ENCODE data around the gene MALT1. TPM values are rescaled to one million over a fixed set of nuclear protein-coding genes. Genes with fewer than 3 reads are reported as not detected.

The MALT1 gene
- total RNA-seq, 1 donor from 2014 or later, result 14.5 TPM

- Histone ChIP-seq H3K36me3 (no peaks in the 10 kb centered on the region), H3K27ac (no peak overlapping the region), H3K4me3 (no peak overlapping the region), H3K4me1 (no peaks in the 10 kb centered on the region), H3K9me3 (peaks cover 7 to 9% of the 10 kb centered on the region in 2 donors), H3K27me3 (no peaks in the 10 kb centered on the region)
- intact Hi-C loops (cut with DNase I), result no loop called here
- no peak for DNase-seq (ENCODE audit: low spot score in 2 of 2)
- no peak for TF ChIP-seq CTCF (IDR thresholded peaks at IDR 0.05)
These were observed 14.2 kb upstream of the MALT1 start for GRCh38 chr18:58657081-58657480.

GRCh38 chr18:58657494-58657893, 13.8 kb upstream of the MALT1 start:
- H3K27ac ChIP-seq, result no peak overlapping the region
- intact Hi-C loops (cut with DNase I), result no loop called here

GRCh38 chr18:58659691-58660090, 11.6 kb upstream of the MALT1 start:
- intact Hi-C loops (cut with DNase I), result no loop called here
- no peak overlapping the region for H3K27ac ChIP-seq
- DNase-seq (ENCODE audit: low spot score in 2 of 2), result no peak
- H3K36me3 ChIP-seq, result no peaks in the 10 kb centered on the region
- no peak overlapping the region for H3K4me3 ChIP-seq
- no peaks in the 10 kb centered on the region for H3K27me3 ChIP-seq
- H3K4me1 ChIP-seq, result no peaks in the 10 kb centered on the region
- TF ChIP-seq CTCF (IDR thresholded peaks at IDR 0.05), result no peak
- peaks cover 7 to 9% of the 10 kb centered on the region in 2 donors for H3K9me3 ChIP-seq

More at GRCh38 chr18:58657494-58657893, 13.8 kb upstream of the MALT1 start:
- no peaks in the 10 kb centered on the region for H3K27me3 ChIP-seq
- no peaks in the 10 kb centered on the region for H3K4me1 ChIP-seq
- H3K36me3 ChIP-seq, result no peaks in the 10 kb centered on the region
- H3K9me3 ChIP-seq, result peaks cover 7 to 9% of the 10 kb centered on the region in 2 donors
- TF ChIP-seq CTCF (IDR thresholded peaks at IDR 0.05), result no peak
- H3K4me3 ChIP-seq, result no peak overlapping the region
- no peak for DNase-seq (ENCODE audit: low spot score in 2 of 2)

GRCh38 chr18:58660915-58661314, 10.3 kb upstream of the MALT1 start:
- Histone ChIP-seq H3K4me1 (no peaks in the 10 kb centered on the region), H3K27ac (no peak overlapping the region), H3K27me3 (no peaks in the 10 kb centered on the region), H3K36me3 (no peaks in the 10 kb centered on the region), H3K4me3 (no peak overlapping the region), H3K9me3 (no peaks in the 10 kb centered on the region)
- DNase-seq (ENCODE audit: low spot score in 2 of 2), result no peak
- no peak for TF ChIP-seq CTCF (IDR thresholded peaks at IDR 0.05)
- intact Hi-C loops (cut with DNase I), result no loop called here

- Histone ChIP-seq H3K36me3 (no peaks in the 10 kb centered on the region), H3K27me3 (no peaks in the 10 kb centered on the region), H3K4me1 (no peaks in the 10 kb centered on the region), H3K9me3 (no peaks in the 10 kb centered on the region), H3K4me3 (no peak overlapping the region), H3K27ac (no peak overlapping the region)
- no peak for TF ChIP-seq CTCF (IDR thresholded peaks at IDR 0.05)
- no peak for DNase-seq (ENCODE audit: low spot score in 2 of 2)
- intact Hi-C loops (cut with DNase I), result no loop called here
These were observed 9.8 kb upstream of the MALT1 start for GRCh38 chr18:58661423-58661822.

GRCh38 chr18:58662118-58662517, 9.1 kb upstream of the MALT1 start:
- Histone ChIP-seq H3K4me3 (no peak overlapping the region), H3K4me1 (no peaks in the 10 kb centered on the region), H3K27me3 (no peaks in the 10 kb centered on the region), H3K36me3 (no peaks in the 10 kb centered on the region), H3K9me3 (no peaks in the 10 kb centered on the region), H3K27ac (no peak overlapping the region)
- DNase-seq (ENCODE audit: low spot score in 2 of 2), result no peak
- intact Hi-C loops (cut with DNase I), result no loop called here
- TF ChIP-seq CTCF (IDR thresholded peaks at IDR 0.05), result no peak
